Upper lobe of right lung (tissue), 1 donor: Measurements from ENCODE around the gene CSMD2. TPM values are rescaled to one million over a fixed set of nuclear protein-coding genes. Genes with fewer than 3 reads are reported as not detected.
"Not testable (repeated sequence)": the region's sequence is repeated elsewhere in the genome, so short reads cannot be mapped to it uniquely, and the experiment has no call there.

ENCODE experiments used
- ATAC-seq: fragments of 200-7000 bp; cut with Tn5 transposase; one replicate; pipeline ENCODE4 v1.9.1; 2020; ENCODE audit warnings: mild to moderate bottlenecking, moderate library complexity
- DNase-seq: peaks from one replicate; pipeline ENCODE4 v3.0.0-alpha.2; 2020
- H3K27ac ChIP-seq: fragments of 200-600 bp; one replicate; pipeline ENCODE4 v1.8.0; 2022
- H3K27me3 ChIP-seq: fragments of 200-600 bp; one replicate; pipeline ENCODE4 v1.8.0; 2022; ENCODE audit warnings: mild to moderate bottlenecking
- H3K36me3 ChIP-seq: fragments of 200-600 bp; one replicate; pipeline ENCODE4 v1.8.0; 2022
- H3K4me1 ChIP-seq: fragments of 200-600 bp; one replicate; pipeline ENCODE4 v1.8.0; 2022
- H3K4me3 ChIP-seq: fragments of 200-600 bp; one replicate; pipeline ENCODE4 v1.8.0; 2022; ENCODE audit warnings: mild to moderate bottlenecking
- H3K9me3 ChIP-seq: fragments of 200-600 bp; one replicate; pipeline ENCODE4 v1.8.0; 2022
- CTCF ChIP-seq: fragments of 200-600 bp; IDR thresholded peaks from one replicate; pipeline ENCODE4 v1.8.0; 2022; ENCODE audit warnings: antibody characterized with exemption
- intact Hi-C: fragments of 100-400 bp; cut with DNase I; formaldehyde crosslinking; loops from one replicate; pipeline ENCODE4 v1.11.0; 2022
- total RNA-seq: library from RNA; stranded (reverse); fragmentation: NEBNext Ultra II Directional; extraction: Animal tissue kit (Norgen Biotek cat#: 25700); gene quantifications from one replicate; pipeline ENCODE4 v1.2.1, GENCODE V29; 2021
- donor health status: DM: no; HTN: yes; CAD: no; lungs with severe emphysema.

The CSMD2 gene
- total RNA-seq, 1 donor from 2014 or later, result 0.67 TPM

GRCh38 chr1:34113887-34114286 lies 51.1 kb downstream of the CSMD2 start:
- no peak overlapping the region for H3K4me3 ChIP-seq
- no peaks in the 10 kb centered on the region for H3K27me3 ChIP-seq
- TF ChIP-seq CTCF, result no peak
- ATAC-seq (no peak), DNase-seq (no peak)
- no peaks in the 10 kb centered on the region for H3K36me3 ChIP-seq
- intact Hi-C loops, result no loop called here
- H3K4me1 ChIP-seq, result no peaks in the 10 kb centered on the region
- peaks cover 2% of the 10 kb centered on the region for H3K9me3 ChIP-seq
- H3K27ac ChIP-seq, result no peak overlapping the region

GRCh38 chr1:34113362-34113761 lies 51.7 kb downstream of the CSMD2 start:
- Histone ChIP-seq H3K4me1 (no peaks in the 10 kb centered on the region), H3K27ac (no peak overlapping the region), H3K4me3 (no peak overlapping the region), H3K36me3 (no peaks in the 10 kb centered on the region), H3K27me3 (no peaks in the 10 kb centered on the region), H3K9me3 (no peaks in the 10 kb centered on the region)
- DNase-seq, result no peak
- no peak for ATAC-seq
- intact Hi-C loops, result no loop called here
- no peak for TF ChIP-seq CTCF

- Histone ChIP-seq H3K36me3 (no peaks in the 10 kb centered on the region), H3K4me1 (no peaks in the 10 kb centered on the region), H3K27ac (no peak overlapping the region), H3K9me3 (no peaks in the 10 kb centered on the region), H3K27me3 (no peaks in the 10 kb centered on the region), H3K4me3 (no peak overlapping the region)
- no peak for TF ChIP-seq CTCF
- intact Hi-C loops, result no loop called here
- ATAC-seq, result no peak
- DNase-seq, result no peak
Observed at GRCh38 chr1:34108711-34109110, 56.3 kb downstream of the CSMD2 start.

GRCh38 chr1:34108269-34108668 lies 56.8 kb downstream of the CSMD2 start:
- intact Hi-C loops, result no loop called here
- Histone ChIP-seq H3K36me3 (no peaks in the 10 kb centered on the region), H3K4me1 (no peaks in the 10 kb centered on the region), H3K9me3 (no peaks in the 10 kb centered on the region), H3K4me3 (no peak overlapping the region), H3K27ac (no peak overlapping the region), H3K27me3 (no peaks in the 10 kb centered on the region)
- no peak for TF ChIP-seq CTCF
- ATAC-seq (no peak), DNase-seq (no peak)

GRCh38 chr1:34101151-34101550 lies 63.9 kb downstream of the CSMD2 start:
- Histone ChIP-seq H3K9me3 (no peaks in the 10 kb centered on the region), H3K4me1 (no peaks in the 10 kb centered on the region), H3K27ac (no peak overlapping the region), H3K27me3 (no peaks in the 10 kb centered on the region), H3K4me3 (no peak overlapping the region), H3K36me3 (no peaks in the 10 kb centered on the region)
- DNase-seq (no peak), ATAC-seq (no peak)
- no peak for TF ChIP-seq CTCF
- intact Hi-C loops, result no loop called here

- DNase-seq (no peak), ATAC-seq (no peak)
- intact Hi-C loops, result no loop called here
- Histone ChIP-seq H3K4me3 (no peak overlapping the region), H3K9me3 (no peaks in the 10 kb centered on the region), H3K4me1 (no peaks in the 10 kb centered on the region), H3K27me3 (no peaks in the 10 kb centered on the region), H3K36me3 (no peaks in the 10 kb centered on the region), H3K27ac (no peak overlapping the region)
- TF ChIP-seq CTCF, result no peak
Observed at GRCh38 chr1:34100332-34100731, 64.7 kb downstream of the CSMD2 start.

GRCh38 chr1:34092399-34092798 lies 72.6 kb downstream of the CSMD2 start:
- DNase-seq, H3K4me3 ChIP-seq, H3K9me3 ChIP-seq, H3K27me3 ChIP-seq, ATAC-seq, H3K27ac ChIP-seq, intact Hi-C loops, H3K36me3 ChIP-seq, H3K4me1 ChIP-seq: not testable (repeated sequence)
